Breast epithelium (tissue), 4 donors: ENCODE results near the gene DFFB. TPM values are rescaled to one million over a fixed set of nuclear protein-coding genes. Genes with fewer than 3 reads are reported as not detected.

Source experiments
- DNase-seq, 2 donors: peaks; one replicate each; pipeline ENCODE4 v3.0.0-alpha.2; 2019; ENCODE audit warnings: low spot score in 2 of 2
- H3K27ac ChIP-seq, 2 donors: fragments of 200-600 bp; sonication (generic) in 1 of 2; one replicate each; pipeline ENCODE4 v1.5.1; 2016 to 2019; ENCODE audit warnings: mild to moderate bottlenecking in 1 of 2
- H3K27me3 ChIP-seq, 2 donors: fragments of 200-600 bp; sonication (generic) in 1 of 2; one replicate each; pipeline versions ENCODE4 v1.5.1 to v1.6.0; 2017 to 2019; ENCODE audit warnings: control low read depth in 1 of 2, mild to moderate bottlenecking in 1 of 2
- H3K36me3 ChIP-seq: fragments of 200-600 bp; one replicate; pipeline ENCODE4 v1.5.1; 2019
- H3K4me1 ChIP-seq, 2 donors: fragments of 200-600 bp; sonication (generic); one replicate each; pipeline ENCODE4 v1.5.1; 2016 to 2019; ENCODE audit warnings: control low read depth in 1 of 2
- H3K4me3 ChIP-seq, 3 donors: fragments of 200-600 bp; sonication (generic); 1 replicate in 2 of 3; 2 replicates in 1 of 3; pipeline ENCODE4 v1.5.1; 2016 to 2019; ENCODE audit warnings: mild to moderate bottlenecking in 3 of 3, moderate library complexity in 2 of 3
- H3K9me3 ChIP-seq, 2 donors: fragments of 200-600 bp; sonication (generic) in 1 of 2; one replicate each; pipeline ENCODE4 v1.5.1; 2016 to 2019; ENCODE audit warnings: control low read depth in 1 of 2
- CTCF ChIP-seq, 3 donors: fragments of 450-650 bp; IDR thresholded peaks; one replicate each; pipeline ENCODE4 v1.5.1; 2016 to 2017; ENCODE audit warnings: antibody characterized with exemption in 3 of 3, mild to moderate bottlenecking in 3 of 3, moderate library complexity in 3 of 3
- POLR2A ChIP-seq: fragments of 450-650 bp; IDR thresholded peaks from one replicate; pipeline ENCODE4 v1.6.1; 2016; ENCODE audit warnings: antibody characterized with exemption, mild to moderate bottlenecking, moderate library complexity
- POLR2AphosphoS5 ChIP-seq, 3 donors: sonication (generic); formaldehyde crosslinking; IDR thresholded peaks; one replicate each; pipeline ENCODE4 v1.6.1; 2017; ENCODE audit warnings: antibody characterized with exemption in 3 of 3
- intact Hi-C: fragments of 100-400 bp; cut with DNase I; formaldehyde crosslinking; loops from one replicate; pipeline ENCODE4 v1.15.1; 2023; ENCODE audit warnings: low total_unique reads
- total RNA-seq, 3 donors: library from RNA; depleted of rRNA; stranded (reverse); fragments of >200 nt; gene quantifications; one replicate each; pipeline ENCODE4 v1.1.0, GENCODE V29; 2016

Gene DFFB
- total RNA-seq, 3 donors from 2014 or later: 9.1 to 14.4 (median 11.3) TPM

GRCh38 chr1:3817821-3818597, 39.3 kb upstream of the DFFB start:
- DNase-seq: no peak
- Histone ChIP-seq H3K27me3 (no peaks in the 10 kb centered on the region), H3K27ac (no peak overlapping the region), H3K36me3 (no peaks in the 10 kb centered on the region), H3K4me1 (no peaks in the 10 kb centered on the region), H3K9me3 (no peaks in the 10 kb centered on the region), H3K4me3 (no peak overlapping the region)
- no peak for TF ChIP-seq POLR2A
- no peak for TF ChIP-seq CTCF (IDR thresholded peaks at IDR 0.05)
- TF ChIP-seq POLR2AphosphoS5 (IDR thresholded peaks at IDR 0.05): no peak
- intact Hi-C loops: no loop called here

GRCh38 chr1:3819771-3820200, 37.5 kb upstream of the DFFB start:
- intact Hi-C loops: no loop called here
- no peak for TF ChIP-seq POLR2A
- TF ChIP-seq CTCF (IDR thresholded peaks at IDR 0.05): no peak
- no peak for TF ChIP-seq POLR2AphosphoS5 (IDR thresholded peaks at IDR 0.05)
- no peak for DNase-seq
- Histone ChIP-seq H3K4me1 (no peaks in the 10 kb centered on the region), H3K36me3 (no peaks in the 10 kb centered on the region), H3K27me3 (no peaks in the 10 kb centered on the region), H3K9me3 (no peaks in the 10 kb centered on the region), H3K4me3 (no peak overlapping the region), H3K27ac (no peak overlapping the region)

- no peaks in the 10 kb centered on the region for H3K9me3 ChIP-seq
- DNase-seq: no peak
- intact Hi-C loops: no loop called here
- no peaks in the 10 kb centered on the region for H3K27me3 ChIP-seq
- peaks cover under 1% of the 10 kb centered on the region for H3K36me3 ChIP-seq
- H3K4me1 ChIP-seq: no peaks in the 10 kb centered on the region
- H3K4me3 ChIP-seq: no peak overlapping the region
- TF ChIP-seq CTCF (IDR thresholded peaks at IDR 0.05) (no peak), POLR2A (no peak), POLR2AphosphoS5 (IDR thresholded peaks at IDR 0.05) (no peak)
- H3K27ac ChIP-seq: no peak overlapping the region
These were observed 37.0 kb upstream of the DFFB start for GRCh38 chr1:3820316-3820715.

- Histone ChIP-seq H3K36me3 (peaks cover 8% of the 10 kb centered on the region), H3K27ac (no peak overlapping the region), H3K4me3 (no peak overlapping the region), H3K27me3 (no peaks in the 10 kb centered on the region), H3K9me3 (no peaks in the 10 kb centered on the region), H3K4me1 (no peaks in the 10 kb centered on the region)
- intact Hi-C loops: no loop called here
- no peak for TF ChIP-seq POLR2AphosphoS5 (IDR thresholded peaks at IDR 0.05)
- TF ChIP-seq CTCF (IDR thresholded peaks at IDR 0.05): no peak
- TF ChIP-seq POLR2A: no peak
- no peak for DNase-seq
These were observed 36.3 kb upstream of the DFFB start for GRCh38 chr1:3821004-3821403.

GRCh38 chr1:3821447-3821846, 35.8 kb upstream of the DFFB start:
- intact Hi-C loops: no loop called here
- TF ChIP-seq CTCF (IDR thresholded peaks at IDR 0.05): no peak
- no peak for TF ChIP-seq POLR2A
- no peak for TF ChIP-seq POLR2AphosphoS5 (IDR thresholded peaks at IDR 0.05)
- Histone ChIP-seq H3K27me3 (no peaks in the 10 kb centered on the region), H3K4me1 (no peaks in the 10 kb centered on the region), H3K4me3 (no peak overlapping the region), H3K9me3 (no peaks in the 10 kb centered on the region), H3K36me3 (peaks cover 9% of the 10 kb centered on the region), H3K27ac (no peak overlapping the region)
- DNase-seq: no peak
